ENCODE data around the gene LRBA.
"Not testable (repeated sequence)": the region's sequence is repeated elsewhere in the genome, so short reads cannot be mapped to it uniquely, and the experiment has no call there.

DNA sequence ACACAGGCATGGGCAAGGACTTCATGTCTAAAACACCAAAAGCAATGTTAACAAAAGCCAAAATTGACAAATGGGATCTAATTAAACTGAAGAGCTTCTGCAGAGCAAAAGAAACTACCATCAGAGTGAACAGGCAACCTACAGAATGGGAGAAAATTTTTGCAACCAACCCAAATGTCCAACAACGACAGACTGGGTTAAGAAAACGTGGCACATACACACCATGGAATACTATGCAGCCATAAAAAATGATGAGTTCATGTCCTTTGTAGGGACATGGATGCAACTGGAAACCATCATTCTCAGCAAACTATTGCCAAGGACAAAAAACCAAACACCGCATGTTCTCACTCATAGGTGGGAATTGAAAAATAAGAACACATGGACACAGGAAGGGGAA, 507.4 kb downstream of the LRBA start:
- not testable (repeated sequence) for TF ChIP-seq CTCF (conservative IDR thresholded peaks at IDR 0.05 in 1 of 2, IDR thresholded peaks at IDR 0.05 in 1 of 2; ENCODE audit: low read depth in 1 of 2, low read length in 2 of 2); EZH2 (IDR thresholded peaks at IDR 0.05; ENCODE audit: low read length, missing control alignments)

Data from fibroblast of lung (primary cell).